NT2/D1 (cell line): ENCODE results near the gene NHS.

Source experiments
- SUZ12 ChIP-seq: IDR thresholded peaks from 2 replicates; pipeline ENCODE4 v1.6.1; 2011; ENCODE audit not compliant: insufficient read length, insufficient read depth; ENCODE audit errors: extremely low read depth
- YY1 ChIP-seq: IDR thresholded peaks from 2 replicates; pipeline ENCODE4 v1.6.1; 2011; ENCODE audit not compliant: insufficient read length, insufficient read depth
- ZNF274 ChIP-seq: IDR thresholded peaks from 2 replicates; pipeline ENCODE4 v1.6.1; 2011; ENCODE audit warnings: mild to moderate bottlenecking, low read depth, low read length

- TF ChIP-seq ZNF274 (no peak), YY1 (no peak), SUZ12 (no peak)
Observed at GRCh38 chrX:17741123-17741511, 366.1 kb downstream of the NHS start.
